D341Med (cell line): Measurements from ENCODE around the gene PRKAG1.

ENCODE experiments used
- DNase-seq: peaks from one replicate; pipeline ENCODE4 v3.0.0; 2012; ENCODE audit warnings: low spot score

The PRKAG1 gene

GRCh38 chr12:49010092-49010668 lies 8.4 kb downstream of the PRKAG1 start:
- no peak for DNase-seq

GRCh38 chr12:49008943-49009342 lies 9.6 kb downstream of the PRKAG1 start:
- DNase-seq = no peak

GRCh38 chr12:49000346-49000745 lies 18.2 kb downstream of the PRKAG1 start:
- no peak for DNase-seq

GRCh38 chr12:48999371-49000131 lies 19.0 kb downstream of the PRKAG1 start, which contains the start of gene DDN:
TSS of gene DDN (minus strand) at chr12:48999375. CDS start at chr12:48999287, 88 bp downstream.
- peak; percentile 93 for DNase-seq

DNA sequence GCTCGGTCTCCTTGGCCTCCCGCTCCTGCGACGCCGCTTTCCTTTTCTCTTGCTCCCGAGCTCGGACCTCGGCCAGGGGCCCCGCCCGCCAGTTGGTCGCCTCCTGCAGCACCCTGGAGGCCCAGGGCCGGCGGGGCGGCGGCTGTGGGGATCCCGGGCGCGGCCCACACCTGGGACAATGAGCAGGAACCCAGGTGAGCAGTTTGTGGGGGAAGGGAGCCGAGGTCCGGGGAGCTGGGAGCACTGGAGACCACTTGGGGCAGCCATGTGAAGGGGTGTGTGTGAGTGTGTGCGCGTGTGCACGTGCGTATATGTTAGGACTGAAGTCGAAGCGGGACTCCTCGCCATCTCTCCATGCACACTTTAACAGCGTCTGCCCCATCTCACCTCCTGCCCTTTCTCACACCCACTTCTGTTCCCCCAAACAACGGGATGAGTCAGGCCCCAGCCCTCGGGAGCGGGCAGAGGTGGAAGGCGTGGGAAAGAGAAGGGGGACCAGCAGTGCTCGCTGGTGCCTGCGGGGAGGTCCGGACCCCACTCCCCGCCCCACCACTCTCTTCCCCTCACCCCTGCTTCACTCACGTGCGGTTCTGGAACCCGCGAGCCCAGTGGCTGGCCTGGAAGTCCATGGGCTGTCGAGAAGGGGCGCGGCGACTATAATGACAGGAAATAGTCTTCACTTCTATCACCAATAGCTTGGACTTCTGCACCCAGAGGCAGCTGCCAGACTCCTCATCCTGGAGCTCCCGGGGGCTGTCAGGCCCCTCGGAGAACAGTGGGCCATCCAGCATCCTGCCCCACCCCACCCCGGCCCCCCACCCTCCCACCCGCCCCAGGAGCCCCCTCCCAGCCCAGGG lies 19.9 kb downstream of the PRKAG1 start:
- DNase-seq = no peak

DNA sequence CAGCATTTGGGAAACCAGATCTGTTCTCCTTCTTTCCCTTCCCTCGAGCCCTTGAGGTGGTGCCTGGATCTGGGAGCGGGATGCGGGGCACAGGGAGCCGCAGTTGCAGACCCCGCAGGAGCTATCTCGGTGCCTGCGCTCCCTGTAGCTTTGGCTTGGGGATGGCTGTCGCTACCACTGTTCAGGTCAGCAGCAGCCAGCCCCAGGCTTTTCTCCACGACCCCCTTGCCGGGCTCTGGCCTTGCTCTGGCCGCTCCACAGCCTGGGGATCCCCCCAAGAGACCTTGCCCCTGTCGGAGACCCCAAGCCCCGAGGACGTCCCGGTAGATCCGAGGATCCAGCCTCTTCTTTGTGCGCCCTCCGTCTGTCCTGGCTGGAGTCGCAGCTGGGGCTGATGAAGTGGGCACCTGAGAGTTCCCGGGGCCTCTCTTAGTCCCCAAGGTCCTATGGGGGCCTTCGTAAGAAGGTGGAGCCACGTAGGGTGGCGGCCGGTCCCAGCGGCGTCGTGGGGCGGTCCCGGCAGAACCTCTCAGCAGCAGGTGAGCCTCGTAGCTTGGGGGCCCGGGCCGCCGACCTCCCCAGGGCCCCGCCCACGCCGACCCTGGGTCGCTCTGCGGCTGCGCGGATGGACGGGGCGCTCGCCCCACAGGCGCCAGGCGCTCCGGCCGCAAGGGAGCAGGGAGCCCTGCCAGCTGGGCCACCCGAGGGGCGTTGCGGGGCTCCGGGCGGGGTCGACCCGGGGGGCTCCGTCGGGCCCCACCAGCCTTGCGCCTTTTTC lies 20.7 kb downstream of the PRKAG1 start:
- peak; percentile 82 for DNase-seq

GRCh38 chr12:48996794-48997718 lies 21.5 kb downstream of the PRKAG1 start:
- DNase-seq = peak; percentile 79

GRCh38 chr12:48995086-48995879 lies 23.3 kb downstream of the PRKAG1 start:
- DNase-seq = peak; percentile 94

DNA sequence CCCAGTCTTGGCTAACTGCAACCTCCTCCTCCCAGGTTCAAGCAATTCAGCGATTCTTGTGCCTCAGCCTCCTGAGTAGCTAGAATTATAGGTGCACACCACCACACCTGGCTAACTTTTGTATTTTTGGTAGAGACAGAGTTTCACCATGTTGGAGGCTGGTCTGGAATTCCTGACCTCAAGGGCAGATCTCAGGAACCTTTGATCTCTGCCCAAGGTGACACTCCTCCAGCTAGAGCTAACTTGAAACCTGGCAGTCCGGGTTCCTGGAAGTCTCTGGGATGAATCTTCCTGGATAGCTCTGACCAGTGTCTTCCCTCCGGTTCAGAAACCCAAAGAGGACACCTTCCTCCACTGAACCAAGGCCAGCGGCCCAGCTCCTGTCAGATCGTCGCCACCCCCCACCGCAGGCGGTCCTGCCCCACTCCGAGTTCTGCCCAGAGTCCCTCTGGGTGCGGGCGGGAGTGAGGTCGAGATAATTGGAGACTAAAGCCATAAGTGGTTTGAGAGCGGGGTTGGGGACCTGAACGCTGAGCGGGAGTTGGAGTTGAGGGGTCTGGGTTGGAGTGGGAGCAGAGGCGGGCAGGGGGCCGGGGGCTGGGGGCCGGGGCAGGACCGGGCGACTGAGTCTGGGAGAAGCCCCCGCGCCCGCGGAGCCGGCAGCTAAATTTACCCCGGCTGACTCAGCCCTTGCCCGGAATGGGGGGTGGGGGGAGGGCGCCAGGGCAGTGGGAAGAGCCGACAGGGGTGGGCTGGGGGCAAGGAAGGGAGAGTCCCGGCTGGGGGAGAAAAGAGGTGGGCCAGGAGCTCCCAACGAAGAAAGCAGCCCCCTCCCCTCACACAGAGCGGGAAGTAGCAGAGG lies 24.1 kb downstream of the PRKAG1 start:
- DNase-seq = no peak

DNA sequence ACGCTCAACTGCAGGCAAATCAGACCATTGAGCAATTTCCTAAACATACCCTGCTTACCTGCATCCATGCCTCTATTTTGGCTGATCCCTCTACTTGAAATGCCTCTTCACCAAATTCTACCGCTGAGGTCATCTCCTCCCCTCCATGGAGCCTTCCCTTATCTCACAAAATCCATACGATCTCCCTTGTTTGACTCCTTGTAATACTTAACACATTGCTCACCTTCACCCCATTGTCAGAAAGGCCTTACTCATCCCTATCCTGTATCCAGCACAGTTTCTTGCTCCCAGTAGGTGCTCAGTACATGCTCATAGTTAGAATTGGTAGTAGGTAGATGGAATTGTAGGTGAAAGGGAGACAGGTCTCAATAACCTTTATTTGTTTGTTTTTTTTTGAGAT lies 24.8 kb downstream of the PRKAG1 start:
- no peak for DNase-seq

DNA sequence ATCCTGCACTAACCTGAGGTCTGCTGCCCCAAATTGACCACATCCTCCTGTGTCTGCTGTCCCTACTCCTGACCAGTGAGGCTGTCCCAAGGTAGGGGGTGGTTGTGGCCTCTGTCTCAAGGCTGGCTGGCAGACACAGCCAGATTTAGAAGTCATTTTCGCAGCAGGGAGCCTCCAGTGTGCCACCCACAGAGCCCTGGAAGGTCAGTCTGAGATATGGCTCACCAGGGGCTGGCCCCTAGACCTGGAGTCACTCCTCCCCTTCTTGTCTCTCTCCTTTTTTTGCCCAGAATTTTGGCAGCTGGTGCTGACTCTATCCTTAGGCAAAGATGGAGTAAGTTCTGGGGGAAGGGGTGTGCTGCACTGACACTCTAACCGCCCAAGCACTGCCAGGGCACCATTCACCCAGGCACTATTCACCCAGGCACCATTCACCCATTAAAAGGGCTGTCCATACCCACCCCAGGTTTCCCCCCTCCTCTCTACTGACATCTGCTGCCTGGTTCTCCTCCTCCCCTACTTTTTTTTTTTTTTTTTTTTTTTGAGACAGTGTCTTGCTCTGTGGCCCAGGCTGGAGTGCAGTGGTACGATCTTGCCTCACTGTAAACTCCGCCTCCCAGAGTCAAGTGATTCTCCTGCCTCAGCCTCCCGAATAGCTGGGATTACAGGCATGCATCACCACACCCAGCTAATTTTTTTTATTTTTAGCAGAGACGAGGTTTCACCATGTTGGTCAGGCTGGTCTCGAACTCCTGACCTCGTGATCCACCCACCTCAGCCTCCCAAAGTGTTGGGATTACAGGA lies 27.1 kb downstream of the PRKAG1 start:
- DNase-seq = no peak

DNA sequence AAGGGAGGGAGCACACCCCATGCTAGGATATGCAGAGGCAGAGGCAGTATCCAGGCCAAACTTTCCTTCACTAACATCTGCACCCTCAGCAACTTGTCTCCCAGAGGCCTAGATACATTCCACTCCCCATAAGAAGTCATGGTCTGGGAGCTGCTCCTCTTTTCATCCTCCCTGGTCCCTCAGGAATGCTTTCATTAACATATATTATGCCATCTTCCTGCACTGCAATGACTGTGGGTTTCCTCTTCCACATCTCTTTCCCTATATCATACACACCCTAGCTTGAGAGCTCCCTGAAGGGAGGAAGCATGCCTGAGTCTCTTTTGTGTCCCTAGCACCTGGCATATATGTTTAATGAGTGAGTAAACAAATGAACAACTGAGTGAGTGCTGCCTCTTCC lies 28.0 kb downstream of the PRKAG1 start:
- DNase-seq = no peak

GRCh38 chr12:48988030-48988649 lies 30.4 kb downstream of the PRKAG1 start:
- DNase-seq = peak; percentile 74

DNA sequence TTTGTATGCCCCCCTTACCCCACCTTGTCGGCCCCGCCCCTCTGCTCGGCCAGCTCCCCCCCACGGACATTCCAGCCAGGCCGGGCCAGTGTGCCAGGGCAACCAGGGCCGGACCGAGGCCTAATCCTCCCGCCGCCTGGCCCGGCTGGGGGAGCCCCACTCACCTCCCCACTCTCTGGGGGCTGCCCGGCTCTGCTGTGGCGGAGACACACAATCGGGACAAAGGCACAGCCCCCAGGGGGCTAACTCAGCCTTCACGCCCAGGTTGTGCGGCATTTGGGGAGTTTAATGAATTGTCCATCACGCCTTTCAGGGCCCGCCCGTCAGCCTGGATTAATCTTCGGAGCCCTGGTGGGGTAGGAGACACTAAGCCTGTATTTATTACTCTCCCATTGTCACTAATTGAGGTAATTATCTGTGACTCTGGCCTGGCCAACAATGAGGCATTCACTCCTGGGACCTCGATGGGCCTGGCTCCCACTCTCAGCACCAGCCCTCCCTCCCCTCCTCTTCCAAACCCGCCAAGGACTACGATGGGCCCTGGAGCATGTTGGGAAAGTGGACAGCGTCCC lies 31.8 kb downstream of the PRKAG1 start:
- peak; percentile 54 for DNase-seq

DNA sequence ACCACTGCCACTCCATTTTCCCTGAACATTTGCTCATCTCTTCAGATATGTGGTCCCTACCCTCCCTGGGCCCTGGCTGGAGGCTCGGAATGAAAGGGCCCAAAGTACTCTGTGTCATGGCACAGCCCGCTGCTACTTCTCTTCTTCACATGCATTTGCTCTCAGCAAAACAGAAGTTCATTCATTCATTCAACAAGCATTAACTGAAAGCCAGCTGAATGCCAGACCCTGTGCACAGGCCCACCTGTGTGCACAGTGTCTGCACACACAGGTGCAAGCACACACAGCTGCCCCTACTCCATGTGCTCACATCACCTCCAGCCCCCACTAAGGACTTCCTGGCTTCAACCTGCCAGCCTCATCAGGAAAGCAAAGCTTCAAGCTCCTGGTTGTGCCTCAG lies 32.7 kb downstream of the PRKAG1 start:
- DNase-seq = no peak

GRCh38 chr12:48985475-48985897 lies 33.1 kb downstream of the PRKAG1 start:
- peak; percentile 49 for DNase-seq

- no peak for DNase-seq
Measured at GRCh38 chr12:48982397-48983080, 36.0 kb downstream of the PRKAG1 start.
